Non-pigmented ciliary epithelial cell (primary cell): ENCODE results near the gene NLRP5.
"Not testable (repeated sequence)": the region's sequence is repeated elsewhere in the genome, so short reads cannot be mapped to it uniquely, and the experiment has no call there.

Experiments
- DNase-seq: peaks from one replicate; pipeline ENCODE4 v3.0.0-alpha.2; 2010; ENCODE audit warnings: low read depth

The NLRP5 gene

DNA sequence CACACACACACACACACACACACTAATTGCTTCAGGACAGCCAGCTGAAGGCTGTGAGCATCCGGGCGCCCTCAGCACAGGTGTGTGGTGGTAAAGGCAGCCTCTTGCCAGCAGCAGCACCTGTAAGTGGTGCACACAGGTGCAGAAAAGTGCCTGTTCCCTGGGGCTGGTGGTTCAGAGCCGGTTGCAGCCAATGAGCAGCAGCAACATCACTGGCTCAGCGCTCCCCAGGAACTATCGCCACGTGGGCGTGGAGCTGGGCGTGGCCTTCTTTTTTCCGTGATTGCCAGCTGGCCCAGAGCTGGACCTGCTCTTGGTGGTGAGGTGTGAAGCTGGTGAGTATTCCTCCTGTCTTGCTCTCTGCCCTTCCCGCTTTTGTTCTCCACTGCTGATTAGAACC is at the start of gene NLRP5:
TSS of gene NLRP5 (plus strand) at position 289 of the 400 bp plus-strand sequence.
- DNase-seq: no peak

DNA sequence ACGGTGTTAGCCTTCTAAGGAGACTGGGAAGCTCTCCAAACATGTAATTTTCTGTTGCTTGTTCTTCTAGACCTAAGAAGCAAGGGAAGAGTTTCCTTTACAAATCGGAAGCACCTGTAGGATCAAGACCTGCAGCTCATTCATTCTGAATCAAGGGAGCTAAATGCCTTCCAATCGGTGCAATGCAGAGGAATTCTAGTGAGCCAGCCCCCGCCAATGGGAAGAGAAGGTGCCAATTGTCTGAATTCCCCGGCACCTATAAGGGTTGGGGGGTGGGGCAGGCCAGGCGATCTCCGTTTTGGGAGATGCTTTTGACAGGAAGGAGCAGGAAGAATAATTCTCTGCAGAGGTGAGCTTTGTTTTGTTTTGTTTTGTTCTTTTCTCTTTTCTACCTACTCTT is 47.4 kb upstream of the NLRP5 start:
- DNase-seq: no peak

DNA sequence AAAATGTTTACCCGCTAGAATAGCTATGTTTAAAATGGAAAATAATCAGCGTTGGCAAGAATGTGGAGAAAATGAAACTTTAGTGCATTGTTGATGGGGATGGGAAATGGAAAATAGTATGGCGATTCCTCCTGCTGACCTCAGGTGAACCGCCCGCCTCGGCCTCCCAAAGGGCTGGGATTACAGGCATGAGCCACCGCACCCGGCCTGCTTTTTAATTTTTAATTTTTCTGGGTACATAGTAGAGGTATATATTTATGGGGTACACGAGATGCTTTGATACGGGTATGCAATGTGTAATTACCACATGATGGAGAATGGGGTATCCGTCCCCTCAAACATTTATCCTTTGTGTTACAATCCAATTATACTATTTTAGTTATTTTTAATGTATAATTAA is 46.3 kb upstream of the NLRP5 start:
- DNase-seq: no peak

DNA sequence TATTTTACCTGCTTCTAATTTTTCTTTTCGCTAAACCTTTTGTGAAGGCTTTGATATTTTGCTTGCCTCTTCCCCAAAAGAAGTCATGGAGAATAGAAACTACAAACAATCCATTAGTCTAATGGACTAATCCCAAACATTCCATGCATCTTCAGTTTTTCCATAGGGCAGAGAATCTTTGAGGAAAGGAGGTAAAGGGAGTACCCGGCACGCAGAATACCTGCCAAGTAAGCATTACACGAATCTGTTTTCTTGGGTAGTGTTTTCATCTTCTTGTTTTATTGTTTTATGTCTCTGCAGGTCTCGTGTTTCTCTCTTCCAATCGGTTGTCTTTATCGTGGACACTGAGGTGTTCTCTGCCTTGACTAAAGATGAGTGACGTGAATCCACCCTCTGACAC is 39.0 kb upstream of the NLRP5 start, which contains the start of gene NLRP8:
TSS of gene NLRP8 (plus strand) at position 301 of the 400 bp plus-strand sequence.
- no peak for DNase-seq

DNA sequence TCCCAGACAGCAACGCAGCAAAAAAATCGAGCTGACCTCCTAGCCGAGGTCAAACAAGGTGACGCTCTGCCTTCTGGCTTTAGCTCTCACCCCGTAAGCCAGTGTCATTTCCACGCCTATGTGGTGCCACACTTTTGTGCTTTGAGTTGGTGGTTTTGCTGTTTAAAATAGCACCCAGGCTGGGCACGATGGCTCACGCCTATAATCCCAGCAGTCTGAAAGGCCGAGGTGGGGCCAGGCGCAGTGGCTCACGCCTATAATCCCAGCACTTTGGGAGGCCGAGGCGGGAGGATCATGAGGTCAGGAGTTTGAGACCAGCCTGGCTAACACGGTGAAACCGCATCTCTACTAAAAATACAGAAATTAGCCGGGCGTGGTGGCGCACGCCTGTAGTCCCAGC is 36.0 kb upstream of the NLRP5 start:
- not testable (repeated sequence) for DNase-seq

DNA sequence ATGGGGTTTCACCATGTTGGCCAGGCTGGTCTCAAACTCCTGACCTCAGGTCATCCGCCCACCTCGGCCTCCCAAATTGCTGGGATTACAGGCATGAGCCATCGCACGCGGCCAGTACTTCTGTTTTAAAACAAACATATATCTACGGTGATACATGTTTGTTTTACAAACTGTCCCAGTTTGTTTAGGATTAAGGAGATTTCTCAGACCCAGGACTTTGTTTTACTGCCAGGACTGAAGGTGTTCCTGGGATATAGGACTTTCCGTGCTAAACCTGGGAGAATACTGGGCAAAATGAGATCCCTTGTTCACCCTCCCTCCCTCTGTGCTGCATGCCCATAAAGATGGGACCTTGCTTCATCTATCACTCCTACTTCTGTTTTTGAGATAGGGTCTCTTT is 30.1 kb upstream of the NLRP5 start:
- no peak for DNase-seq

DNA sequence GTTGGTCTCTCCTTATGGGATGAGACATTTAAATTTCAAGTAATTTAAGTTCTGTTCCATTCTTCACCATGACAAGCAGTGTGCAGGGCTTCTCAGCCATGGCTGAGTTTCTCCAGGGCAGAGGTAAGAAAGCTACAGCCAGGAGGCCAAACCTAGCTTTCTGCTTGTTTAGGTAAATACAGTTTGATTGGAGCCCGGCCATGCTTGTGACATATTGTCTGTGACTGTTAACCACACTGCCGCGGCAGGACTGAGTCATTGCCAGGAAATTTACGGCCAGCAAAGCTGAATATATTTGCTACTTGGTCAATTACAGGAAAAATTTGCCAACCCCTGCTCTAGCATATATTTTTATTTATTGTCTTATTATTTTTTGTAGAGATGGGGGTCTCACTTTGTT is 28.2 kb upstream of the NLRP5 start:
- DNase-seq: no peak

DNA sequence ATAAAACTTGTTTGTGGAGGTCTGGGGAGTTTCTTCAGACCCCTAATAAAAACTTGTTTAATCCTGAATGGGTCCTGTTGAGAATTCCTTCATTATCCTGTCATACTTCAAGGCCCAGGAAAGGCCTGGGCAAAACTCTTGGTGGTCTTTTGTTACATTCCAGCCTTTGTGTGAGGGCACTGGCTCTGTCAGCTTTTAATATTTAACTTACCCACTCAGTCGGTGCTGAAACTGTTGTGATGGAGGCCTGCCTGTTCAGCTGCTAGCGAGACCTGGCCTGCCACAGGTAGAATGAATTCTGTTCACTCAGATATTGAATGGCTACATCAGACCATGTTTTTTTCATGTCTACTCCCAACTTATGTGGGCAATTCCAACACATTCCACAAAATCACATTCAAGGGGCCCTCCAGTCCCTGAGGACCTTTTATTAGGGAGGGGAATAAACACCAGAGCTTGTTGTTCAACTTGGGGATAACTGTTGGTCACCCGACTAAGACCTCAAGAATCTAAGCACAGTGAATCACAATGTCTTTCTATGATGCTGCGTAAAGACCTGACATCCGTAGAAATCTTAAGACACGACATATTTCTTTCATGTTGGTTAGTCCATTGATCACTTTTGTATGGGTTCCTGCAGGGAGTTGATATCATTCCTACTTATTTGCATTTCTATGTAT is 26.4 kb upstream of the NLRP5 start:
- no peak for DNase-seq

DNA sequence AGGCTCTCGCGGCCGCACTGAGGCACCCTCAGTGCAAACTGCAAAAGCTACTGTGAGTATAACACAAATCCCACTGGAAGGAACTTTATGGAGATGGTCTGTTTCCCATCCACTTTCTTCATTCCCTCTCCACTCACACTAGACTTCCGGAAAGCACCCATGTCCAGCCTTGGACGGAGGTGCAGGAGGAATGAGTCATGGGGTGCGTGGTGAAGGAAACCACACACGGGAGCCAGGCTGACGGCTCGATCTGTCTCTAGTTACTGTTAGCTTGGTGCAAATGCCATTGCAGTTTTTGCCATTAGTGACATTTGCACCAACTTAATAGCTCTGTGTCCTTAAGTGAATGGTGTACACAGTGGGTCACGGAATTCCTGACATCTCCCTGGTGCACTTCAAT is 24.4 kb upstream of the NLRP5 start:
- DNase-seq: no peak

DNA sequence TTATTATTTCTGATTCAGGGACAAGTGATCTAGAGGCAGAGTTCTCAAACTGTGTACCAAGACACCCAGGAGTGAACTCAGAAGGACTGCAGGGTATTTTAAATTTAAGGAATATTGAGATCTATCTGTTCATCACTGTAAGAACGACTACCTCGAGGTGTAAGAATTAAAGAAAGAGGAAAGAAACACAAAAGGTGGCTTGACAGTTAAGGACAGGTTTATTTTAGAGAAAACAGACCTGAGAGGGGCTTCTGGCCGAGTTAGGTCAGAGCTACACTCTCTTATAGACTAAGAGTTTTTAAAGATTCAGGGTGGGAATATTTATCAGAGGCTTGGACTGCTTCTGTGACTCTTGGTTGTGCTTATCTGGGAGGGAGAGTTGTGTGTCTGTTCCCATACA is 12.6 kb upstream of the NLRP5 start:
- no peak for DNase-seq

DNA sequence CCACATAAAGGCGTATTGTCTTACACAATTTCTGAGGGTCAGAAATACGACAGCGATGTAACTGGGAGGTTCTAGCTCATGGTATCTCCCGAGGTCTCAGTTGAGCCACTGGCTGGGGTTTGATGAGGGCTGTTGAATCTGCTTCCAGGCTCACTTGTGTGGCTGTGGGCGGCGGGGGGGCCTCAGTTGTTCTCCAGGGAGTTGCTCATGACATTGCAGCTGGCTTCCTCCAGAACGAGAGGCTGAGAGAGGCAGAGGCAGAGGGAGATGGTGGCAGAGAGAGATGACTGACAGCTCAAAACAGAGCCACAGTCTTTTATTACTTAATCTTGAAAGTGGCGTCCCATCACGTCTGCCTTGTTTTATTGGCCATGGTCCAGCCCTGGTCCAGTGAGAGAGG is 6.2 kb upstream of the NLRP5 start:
- DNase-seq: no peak

DNA sequence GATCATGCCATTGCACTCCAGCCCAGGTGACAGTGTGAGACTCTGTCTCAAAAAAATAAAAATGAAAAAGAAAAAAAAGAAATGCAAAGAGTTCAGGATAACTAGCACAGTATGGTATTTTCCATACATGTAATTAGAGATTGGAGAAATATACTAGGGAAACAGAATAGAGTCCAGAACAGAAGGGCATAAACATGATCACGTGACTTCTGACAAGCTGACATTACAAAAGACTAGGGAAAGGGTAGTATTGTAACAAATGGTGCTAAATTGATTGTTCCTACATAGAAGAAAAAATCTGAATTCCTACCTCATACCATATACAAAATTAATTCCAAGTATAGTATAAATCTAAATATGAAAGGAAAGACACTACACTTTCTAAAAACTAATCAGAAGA is 1.3 kb upstream of the NLRP5 start:
- no peak for DNase-seq

DNA sequence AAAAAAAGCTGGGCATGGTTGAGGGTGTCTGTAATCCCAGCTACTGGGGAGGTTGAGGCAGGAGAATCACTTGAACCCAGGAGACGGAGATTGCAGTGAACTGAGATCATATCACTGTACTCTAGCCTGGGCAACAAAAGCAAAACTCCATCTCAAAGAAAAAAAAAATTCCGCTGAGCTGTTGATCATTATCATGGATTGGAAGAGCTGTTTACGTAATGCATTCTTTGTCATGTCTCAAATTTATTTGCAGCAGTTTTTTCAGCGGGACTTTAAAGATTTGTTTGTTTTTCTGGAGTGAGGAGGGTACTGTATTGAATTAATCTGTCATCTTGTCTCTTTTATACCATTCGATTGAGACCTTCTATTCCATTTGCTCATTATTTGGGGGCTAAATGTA is 4.3 kb downstream of the NLRP5 start:
- DNase-seq: no peak

DNA sequence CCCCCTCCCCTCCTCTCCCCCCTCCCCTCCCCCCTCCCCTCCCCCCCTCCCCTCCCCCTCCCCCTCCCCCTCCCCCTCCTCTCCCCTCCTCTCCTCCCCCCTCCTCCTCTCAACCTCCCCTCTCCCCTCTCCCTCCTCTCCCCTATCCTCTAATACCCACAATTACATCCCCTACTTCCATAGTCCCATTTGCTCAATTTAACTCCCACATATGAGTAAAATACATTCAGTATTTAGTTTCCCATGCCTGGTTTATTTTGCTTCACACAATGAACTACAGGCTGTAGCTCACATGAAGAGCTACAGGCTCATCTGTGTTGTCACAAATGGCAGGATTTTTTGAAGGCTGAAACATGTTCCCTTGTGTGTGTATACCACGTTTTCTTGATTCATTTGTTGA is 6.9 kb downstream of the NLRP5 start:
- no peak for DNase-seq

DNA sequence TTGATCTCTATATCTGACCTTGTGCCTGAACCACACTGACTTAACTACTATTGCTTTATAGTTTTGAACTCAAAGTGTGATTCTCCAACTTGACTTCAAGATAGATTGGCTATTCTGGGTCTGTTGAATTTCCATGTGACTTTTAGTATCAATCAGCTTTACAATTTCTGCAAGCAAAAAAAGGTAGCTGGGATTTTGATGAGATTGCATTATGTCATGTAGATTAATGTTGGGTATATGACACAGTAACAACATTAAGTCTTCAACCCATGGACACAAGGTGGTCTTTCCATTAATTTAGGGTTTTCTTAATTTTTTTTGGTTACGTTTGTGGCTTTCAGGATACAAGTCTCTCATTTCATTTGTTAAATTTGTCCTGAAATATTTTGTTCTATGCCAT is 28.2 kb downstream of the NLRP5 start:
- DNase-seq: no peak

DNA sequence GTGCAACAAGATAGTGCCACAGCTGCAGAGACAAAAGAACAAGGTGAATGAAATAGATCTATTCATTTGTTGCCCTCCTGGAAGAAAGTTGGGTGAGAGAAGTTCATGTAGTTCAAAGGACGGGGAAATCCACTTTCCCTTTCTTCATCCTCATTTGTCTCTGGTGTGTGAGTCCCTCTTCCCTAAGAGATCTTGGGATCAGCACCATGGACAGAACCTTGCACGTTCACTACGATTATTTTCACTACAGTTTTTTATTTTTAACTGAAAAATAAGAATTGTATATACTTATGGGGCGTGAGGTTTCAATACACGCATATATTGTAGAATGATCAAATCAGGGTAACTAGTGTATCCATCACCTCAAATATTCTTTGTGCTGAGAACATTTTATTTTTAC is 29.2 kb downstream of the NLRP5 start:
- DNase-seq: no peak

DNA sequence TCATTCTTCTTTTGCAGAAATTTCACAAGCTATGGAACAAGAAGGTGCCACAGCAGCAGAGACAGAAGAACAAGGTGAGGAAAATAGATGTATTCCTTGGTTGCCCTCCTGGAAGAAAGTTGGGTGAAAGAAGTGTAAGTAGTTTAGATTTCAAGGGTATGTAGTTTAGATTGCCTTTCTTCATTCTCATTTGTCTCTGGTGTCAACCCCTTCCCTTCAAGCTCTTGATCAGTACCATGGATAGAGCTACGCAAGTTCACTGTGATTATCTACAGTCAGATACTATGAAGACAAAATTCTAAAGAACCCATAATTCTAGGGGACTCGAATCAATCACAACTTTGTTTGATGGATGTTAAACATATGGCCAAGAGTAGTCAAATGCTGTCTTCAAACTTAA is 32.8 kb downstream of the NLRP5 start:
- DNase-seq: not testable (repeated sequence)

DNA sequence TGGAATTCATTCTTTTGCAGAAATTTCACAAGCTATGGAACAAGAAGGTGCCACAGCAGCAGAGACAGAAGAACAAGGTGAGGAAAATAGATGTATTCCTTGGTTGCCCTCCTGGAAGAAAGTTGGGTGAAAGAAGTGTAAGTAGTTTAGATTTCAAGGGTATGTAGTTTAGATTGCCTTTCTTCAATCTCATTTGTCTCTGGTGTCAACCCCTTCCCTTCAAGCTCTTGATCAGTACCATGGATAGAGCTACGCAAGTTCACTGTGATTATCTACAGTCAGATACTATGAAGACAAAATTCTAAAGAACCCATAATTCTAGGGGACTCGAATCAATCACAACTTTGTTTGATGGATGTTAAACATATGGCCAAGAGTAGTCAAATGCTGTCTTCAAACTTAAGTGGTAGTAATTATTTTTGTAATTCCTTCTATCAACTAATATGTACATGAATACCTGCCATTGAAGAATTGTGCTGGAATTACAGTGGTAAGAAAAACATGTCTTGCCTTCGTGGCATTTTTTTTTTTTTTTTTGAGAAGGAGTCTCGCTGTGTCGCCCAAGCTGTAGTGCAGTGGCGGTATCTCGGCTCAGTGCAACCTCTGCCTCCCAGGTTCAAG is 33.9 kb downstream of the NLRP5 start:
- not testable (repeated sequence) for DNase-seq

DNA sequence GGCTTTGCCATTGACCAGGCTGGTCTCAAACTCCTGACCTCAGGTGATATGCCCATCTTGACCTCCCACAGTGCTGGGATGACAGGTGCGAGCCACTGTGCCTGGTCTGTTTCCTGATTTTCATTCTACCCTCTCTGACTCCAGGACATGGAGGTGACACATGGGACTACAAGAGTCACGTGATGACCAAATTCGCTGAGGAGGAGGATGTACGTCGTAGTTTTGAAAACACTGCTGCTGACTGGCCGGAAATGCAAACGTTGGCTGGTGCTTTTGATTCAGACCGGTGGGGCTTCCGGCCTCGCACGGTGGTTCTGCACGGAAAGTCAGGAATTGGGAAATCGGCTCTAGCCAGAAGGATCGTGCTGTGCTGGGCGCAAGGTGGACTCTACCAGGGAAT is 40.2 kb downstream of the NLRP5 start:
- DNase-seq: no peak

DNA sequence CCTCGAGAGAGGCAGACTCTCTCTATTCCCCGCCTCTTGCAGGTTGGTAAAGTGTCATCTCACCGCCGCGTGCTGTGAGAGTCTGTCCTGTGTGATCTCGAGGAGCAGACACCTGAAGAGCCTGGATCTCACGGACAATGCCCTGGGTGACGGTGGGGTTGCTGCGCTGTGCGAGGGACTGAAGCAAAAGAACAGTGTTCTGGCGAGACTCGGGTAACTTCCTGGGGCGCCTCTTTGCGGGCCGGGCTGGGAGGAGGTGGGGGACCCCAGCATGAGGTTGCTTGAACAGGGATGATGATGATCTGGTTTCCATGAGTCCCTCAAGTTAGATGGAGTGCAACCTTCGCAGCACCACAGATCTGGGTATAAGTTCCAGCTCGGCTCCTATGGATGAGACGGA is 67.0 kb downstream of the NLRP5 start:
- DNase-seq: no peak

DNA sequence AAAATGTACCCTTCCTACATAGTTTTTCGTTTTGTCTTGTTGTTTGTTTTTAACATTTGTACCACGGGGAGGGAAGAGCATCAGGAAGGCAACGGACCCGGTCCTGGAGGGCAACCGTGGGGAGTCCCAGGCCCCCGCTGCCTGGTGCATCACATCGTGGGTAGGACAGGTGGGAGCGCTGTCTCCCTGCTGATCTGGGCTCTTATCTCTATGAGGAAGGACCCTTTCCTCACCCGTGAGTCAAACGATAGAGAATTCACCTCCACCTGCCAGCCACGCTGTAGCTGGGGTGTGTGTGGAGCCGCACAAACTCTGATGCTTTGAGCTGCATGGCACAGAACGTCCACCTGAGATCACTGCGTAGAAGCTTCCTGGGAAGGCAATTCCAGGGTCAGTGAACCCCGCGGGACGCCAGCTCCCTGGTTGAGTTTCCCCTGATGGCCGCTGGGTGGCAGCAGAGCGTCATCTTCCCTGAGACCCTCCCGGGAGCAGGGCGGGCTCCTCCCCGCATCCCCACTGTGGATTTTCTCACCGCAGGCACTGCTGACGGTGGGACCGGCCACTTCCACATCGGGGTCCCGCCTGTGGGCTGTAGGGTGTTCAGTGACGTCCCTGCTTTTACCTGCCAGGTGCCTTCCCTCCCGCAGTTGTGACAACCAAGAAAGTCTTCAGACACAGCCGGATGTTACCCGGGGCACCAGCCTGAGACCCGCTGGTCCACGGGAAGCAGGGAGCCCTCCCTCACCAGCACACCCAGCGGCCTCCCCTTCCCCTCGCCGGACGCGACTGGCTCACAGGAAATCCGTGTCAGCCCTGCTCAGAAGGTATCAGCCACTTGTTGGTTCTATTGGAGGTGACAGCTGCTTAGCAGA is 79.8 kb downstream of the NLRP5 start:
- no peak for DNase-seq

DNA sequence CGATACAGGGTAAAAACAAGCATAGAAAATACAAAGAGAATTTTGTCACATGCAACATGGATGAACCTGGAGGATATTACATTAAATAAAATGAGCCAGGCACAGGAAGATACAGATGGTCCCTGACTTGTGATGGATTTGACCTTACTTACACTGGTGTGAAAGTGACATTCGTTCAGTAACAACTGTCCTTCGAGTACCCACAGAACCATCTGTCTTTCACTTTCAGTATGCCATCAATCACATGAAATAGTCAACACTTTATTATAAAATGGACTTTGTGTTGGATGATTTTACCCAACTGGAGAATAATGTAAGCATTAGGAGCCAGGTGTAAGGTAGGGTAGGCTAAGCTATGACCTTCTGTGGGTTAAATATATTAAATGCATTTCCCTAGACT is 83.1 kb downstream of the NLRP5 start:
- DNase-seq: no peak

DNA sequence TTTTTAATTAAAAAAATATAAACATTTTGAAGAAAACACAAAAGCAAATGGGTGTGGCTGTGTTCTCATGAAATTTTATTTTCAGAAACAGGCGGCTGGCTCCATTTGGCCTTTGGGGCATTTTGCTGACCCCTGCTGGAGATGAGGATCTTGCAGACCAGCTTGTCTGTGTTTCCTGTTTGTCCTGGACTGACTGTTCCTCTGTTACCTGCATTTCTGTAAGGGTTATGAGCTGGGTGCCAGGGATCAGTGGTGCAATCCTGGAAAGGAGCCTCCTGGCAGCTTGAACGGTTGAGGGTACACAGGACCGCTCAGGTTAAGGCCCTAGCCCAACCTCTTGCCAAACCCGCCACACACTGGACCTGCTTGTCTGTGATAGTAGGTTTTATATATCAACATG is 84.6 kb downstream of the NLRP5 start:
- DNase-seq: no peak
